GM19193 (cell line): ENCODE measurements around the gene CTNNB1.

Source experiments
- POLR2A ChIP-seq: IDR thresholded peaks from 4 replicates; pipeline ENCODE4 v1.6.1; 2011; ENCODE audit not compliant: insufficient read depth, insufficient read length; ENCODE audit errors: extremely low read depth

CTNNB1 gene

DNA sequence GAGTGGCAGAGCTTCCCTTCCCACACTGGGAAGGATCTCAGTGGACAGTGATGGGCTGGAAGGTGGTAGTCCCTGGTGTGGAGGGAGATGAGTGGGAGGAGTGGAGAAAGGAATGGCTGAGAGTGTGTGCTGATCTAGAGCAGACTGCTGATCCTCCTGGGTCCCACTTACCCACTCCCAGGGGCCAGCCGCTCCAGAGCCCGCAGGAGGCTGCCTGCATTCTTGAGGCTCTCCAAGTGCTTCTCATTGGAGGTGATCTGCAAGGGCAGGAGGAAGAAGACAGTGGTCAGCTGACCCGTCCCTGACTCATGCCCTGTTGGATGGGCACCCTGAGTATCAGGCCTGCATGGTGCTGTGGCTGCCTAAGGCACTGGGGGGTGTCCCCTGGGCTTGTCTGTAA, 50.0 kb downstream of the CTNNB1 start:
- TF ChIP-seq POLR2A: no peak

DNA sequence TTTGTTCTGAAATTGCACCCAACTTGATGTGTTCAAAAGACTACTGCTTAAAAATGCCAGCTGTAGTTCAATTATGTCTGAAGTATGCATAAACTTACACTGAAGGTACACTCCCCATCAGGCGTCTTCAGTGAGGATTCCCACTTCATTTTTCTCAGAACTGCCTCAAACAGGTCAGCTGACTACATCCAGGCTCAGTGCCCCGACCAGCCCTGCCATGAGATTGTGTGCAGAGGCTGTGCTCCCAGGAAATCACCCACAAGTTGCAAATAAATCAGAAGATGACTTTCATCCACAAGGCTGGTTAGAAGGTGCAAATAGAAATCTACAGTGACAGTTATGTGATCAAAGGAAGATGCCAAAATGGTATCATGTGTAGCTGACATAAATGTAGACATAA, 51.5 kb downstream of the CTNNB1 start:
- no peak for TF ChIP-seq POLR2A

DNA sequence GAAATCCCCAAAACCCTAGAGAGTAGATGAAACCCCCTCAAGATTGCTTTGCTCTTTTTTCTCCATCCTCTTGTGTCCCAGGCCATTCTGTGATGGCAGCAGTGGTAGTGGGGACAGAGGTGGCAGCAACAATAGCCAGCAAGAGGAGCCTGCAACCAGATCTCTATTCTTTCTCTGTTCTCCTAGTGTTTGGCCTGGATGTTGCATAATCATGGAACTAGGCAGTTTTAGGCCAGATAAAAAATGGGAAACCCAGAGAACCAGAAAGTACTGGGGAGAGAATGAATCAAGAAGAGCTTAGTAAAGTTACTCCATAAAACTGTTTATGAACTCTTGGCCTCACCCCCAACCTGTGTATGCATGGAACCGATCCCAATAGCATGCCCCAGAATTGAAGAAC, 52.3 kb downstream of the CTNNB1 start:
- TF ChIP-seq POLR2A: no peak

DNA sequence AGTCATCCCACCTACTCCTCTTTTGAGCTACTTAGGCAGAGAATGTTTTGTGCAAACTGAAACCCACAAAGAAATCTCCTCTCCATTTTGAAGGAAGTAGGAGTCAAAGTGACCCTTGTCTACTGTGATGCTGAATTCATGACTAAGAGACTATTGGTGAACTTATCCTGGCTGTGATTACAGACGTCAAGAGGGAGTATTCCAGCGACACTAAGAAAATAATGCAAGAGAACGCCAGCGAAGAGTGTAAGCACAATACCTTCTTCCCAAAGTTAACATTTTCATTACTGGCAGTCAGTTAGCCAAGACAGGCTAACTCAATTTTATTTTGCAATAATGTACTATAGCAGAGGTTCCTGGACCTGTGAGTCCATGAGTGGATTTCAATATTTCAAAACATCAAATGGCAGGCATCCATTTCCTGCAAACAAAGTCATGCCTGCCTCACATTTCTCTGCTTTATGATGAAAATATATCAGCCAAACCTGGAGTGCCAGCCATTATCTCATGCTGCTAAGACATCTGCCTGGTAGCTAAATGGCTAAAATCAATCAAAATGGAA, 59.0 kb downstream of the CTNNB1 start:
- TF ChIP-seq POLR2A: no peak

DNA sequence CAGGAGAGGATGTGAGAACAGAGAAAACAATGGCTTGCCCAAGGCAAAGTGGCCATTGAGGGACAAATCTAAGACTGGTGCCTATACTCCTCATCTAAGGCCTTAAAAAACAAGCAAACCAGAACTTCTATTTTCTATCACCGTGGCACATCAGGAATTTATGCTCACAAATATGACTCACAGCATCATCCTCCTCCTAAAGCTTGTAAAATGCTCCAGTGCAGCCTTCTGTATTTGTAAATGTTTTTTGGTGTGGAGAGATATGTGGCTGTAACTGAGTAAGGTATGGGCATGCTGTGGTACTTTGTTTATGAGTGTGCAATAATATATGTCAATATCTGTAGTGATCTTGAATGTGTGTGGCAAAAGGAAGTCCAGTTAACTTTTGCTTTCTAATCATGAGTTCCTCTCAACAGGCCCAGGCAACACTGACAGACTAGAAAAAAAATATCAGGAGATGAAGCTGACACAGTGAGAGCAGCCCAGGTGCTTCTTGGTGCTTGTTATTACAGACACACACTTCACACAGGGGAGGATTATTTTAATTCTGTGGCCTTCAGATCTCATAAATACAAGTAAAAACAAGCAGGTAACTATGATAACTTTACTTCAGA, 60.3 kb downstream of the CTNNB1 start:
- TF ChIP-seq POLR2A: no peak

DNA sequence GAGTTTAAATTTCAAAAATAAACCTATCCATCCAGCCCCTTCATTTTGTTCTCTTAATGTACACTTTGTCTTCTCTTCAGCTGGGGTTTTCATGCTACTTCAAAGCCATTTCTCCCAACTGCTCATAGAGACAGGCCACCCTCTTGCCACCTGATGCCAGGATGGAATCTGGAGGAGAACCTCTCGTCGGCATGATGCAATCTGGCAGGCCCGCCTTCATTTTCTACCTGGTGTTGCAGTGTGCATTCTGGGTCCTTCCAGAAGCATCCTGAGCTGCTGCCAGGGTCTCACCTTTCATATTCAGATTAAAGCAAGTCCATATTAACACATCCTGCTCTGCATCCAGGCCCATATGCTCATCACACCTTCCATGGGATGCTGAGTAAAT, 60.8 kb downstream of the CTNNB1 start:
- no peak for TF ChIP-seq POLR2A

DNA sequence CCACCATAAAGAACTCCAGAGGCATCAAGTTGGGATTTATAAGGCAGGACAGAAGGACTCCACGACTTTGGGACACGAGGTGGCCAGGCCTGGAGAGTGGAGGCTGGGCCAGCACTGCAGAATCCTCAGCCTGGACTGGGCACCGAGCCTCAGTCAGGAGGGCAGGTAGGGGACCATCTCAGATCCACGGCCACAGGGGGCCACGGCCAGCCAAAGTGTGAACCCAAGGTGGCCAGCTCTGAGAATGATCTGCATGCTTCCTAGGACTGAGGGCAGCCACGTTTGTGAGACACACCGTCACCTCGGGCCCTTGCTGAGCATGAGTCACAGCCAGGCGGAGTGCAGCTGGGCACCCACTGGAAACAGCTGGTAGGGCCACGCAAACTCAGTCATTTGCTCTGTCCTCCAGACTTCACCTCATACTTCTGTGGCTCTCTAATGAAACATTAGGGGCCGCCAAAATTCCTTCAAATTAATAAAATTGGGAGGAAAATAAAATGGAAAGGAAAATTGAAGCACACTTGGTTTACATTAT, 65.8 kb downstream of the CTNNB1 start:
- no peak for TF ChIP-seq POLR2A

DNA sequence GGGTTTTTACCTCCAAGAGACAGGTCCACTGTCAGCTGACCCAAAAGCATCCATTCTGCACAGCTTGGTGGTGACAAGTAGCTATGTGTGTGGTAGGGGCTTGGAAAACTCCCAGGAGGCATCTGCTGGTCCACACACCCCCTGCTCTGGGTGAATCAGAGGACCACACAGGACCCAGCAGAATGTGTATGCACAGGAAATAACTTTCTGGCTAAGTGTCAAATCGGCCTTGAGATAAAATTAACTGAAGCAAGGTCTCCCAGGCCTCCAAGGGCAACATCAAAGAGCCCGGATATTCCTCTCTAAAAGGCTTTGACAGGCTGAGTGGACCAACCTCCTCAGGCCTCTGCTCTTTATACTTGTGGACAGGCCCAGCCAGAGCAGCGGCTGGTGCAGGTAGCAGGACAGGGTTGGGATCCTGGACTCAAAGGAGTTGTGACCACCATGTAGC, 66.5 kb downstream of the CTNNB1 start:
- no peak for TF ChIP-seq POLR2A

DNA sequence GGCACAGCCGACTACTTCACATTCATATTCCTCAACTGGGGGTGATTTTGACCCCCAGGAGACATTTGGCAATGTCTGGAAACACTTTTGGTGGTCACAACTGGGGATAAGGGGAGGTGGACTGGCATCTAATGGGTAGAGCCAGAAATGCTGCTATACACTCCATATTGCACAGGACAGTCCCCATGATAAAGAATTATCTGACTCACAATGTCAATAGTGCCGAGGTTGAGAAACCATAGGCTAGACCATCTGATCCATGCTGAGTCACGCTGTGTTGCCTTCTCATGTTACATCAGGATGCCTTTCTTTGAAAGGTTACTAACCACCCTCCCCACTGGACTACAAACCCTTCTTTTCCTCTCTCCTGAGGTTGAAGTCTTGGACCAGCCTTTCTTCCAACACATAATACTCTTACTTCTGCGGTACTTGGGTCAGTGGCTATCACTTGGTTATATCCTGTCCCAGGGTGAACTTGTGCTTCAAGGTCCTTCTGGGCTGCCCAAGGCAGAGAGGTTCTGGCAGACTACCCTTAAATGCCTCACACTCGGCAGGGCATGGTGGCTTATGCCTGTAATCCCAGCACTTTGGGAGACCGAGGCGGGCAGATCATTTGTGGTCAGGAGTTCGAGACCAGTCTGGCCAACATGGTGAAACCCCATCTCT, 68.8 kb downstream of the CTNNB1 start:
- TF ChIP-seq POLR2A: no peak

DNA sequence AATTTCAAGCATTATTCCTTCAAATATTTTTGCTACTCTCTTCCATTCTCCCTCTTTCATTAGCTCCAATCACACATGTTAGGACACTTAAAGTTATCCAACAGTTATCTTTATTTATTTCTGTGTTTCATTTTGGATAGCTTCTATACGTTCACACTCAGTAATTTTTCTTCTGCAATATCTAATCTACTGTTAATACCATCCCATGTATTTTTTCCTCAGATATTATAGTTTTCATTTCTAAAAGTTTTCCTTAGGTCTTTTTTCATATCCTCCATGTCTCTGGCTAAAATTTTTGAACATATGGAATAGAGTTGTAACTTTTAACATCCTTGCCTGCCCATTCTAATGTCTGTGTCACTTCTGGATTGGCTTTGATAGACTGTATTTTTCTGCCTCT, 73.4 kb downstream of the CTNNB1 start:
- no peak for TF ChIP-seq POLR2A

DNA sequence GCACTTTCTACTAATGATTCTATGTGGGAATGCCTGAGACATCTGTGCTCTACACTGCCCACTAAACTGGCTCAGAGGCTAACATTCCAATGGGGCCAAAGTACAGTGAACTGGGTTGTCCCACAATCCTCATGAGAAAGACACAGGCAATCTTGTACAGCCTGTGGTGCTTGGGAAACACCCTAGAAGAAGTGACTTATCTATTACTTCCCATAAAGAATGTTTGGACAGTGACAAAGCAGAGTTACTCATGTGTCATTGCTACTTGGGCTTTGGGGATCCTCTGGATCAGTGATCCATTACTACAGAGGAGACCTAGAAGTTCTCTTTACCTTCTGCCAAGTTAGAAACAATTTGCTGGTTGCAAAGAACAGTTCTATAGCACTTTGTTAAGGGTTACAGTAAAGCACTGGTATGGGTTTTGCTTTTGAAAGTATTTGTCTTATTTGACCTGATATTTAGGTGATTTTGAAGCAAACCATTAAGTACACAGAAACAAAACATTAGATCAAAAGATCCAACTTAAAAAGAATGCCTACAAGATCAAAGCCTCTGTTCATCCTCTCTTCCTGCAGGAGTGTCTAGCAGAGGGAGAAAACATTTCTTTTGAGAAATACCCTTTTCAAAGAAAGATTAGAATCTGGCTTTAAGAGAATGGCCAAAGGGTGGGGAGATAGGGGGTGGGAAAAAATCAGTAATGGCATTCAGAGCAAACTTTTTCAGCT, 75.8 kb downstream of the CTNNB1 start:
- no peak for TF ChIP-seq POLR2A

DNA sequence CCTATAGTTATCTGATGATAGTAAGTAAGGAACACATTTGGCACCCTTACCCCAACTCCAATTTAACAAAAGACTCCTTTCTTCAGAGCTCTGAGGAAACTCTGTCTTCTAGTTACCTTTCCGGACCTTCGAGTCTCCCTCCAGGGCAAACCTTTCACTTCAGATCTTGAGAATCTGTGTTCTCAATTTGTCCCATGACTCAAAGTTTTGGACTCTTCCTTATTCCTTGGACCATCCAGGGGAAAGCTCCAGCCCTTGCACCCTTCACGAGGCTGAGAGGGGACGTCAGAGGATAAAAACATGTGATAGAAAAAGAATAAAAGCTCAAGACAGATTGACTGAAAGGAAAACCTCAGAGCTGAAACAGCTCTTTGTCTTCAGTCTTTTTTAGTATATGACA, 76.9 kb downstream of the CTNNB1 start:
- no peak for TF ChIP-seq POLR2A

DNA sequence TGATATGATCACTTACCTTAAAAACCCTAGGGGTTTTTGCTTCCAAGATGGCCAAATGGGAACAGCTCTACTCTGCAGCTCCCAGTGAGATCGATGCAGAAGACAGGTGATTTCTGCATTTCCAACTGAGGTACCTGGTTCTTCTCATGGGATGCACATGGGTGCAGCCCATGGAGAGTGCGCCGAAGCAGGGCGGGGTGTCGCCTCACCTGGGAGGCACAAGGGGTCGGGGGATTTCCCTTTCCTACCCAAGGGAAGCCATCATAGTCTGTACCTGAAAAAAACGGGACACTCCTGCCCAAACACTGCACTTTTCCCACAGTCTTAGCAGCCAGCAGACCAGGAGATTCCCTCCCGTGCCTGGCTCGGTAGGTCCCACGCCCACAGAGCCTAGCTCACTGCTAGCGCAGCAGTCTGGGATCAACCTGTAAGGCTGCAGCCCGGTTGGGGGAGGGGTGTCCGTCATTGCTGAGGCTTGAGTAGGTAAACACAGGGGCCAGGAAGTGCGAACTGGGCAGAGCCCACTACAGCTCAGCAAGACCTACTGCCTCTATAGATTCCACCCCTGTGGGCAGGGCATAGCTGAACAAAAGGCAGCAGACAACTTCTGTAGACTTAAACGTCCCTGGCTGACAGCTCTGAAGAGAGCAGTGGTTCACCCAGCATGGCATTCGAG, 78.6 kb downstream of the CTNNB1 start:
- no peak for TF ChIP-seq POLR2A

DNA sequence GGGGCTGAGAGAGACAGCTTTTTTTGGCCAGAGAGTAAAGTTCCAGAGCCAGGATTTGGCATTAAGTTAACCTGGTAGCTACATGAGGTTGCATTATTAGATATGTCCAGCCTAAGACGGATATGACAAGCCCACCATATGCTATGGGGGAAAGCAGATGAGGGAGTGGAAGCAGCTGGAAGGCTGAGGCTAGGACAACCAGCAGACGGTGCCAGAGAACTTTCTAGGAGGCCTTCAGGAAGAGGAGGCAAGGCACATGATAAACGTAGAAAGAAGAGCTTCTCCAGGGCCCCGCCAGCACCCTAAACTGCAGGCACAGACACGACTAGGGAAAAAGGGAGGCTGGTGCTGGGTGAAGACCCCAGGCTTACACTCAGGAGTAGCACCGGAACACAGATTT, 87.0 kb downstream of the CTNNB1 start:
- no peak for TF ChIP-seq POLR2A

DNA sequence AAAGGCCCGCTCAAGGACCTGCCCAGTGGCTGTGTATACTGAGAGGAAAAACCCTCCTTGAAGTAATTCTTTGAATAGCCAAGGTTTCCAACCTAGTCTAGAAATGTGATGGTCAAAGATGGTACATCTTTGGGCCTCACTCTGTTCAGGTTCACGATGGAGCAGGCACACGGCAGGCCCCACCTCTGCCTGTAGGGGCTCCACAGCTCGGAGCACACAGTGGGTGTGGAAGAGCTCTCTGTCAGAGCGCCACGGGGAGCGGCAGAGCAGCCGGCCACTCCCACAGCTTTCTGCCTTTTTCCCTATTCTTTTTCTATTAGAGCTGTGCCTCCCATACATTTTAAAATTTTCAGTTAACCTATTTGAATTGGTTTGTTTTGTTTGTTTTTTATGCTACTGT, 89.5 kb downstream of the CTNNB1 start:
- no peak for TF ChIP-seq POLR2A
